Renal cortex interstitium (tissue), 11 donors: ENCODE data around the gene DCC. TPM values are rescaled to one million over a fixed set of nuclear protein-coding genes. Genes with fewer than 3 reads are reported as not detected.

Experiments
- DNase-seq, 11 donors: peaks; one replicate each; pipeline ENCODE4 v3.0.0-alpha.2; 2013; ENCODE audit warnings: low read depth in 9 of 11, low spot score in 4 of 11; ENCODE audit errors: extremely low read depth in 1 of 11
- polyA plus RNA-seq, 3 donors: library from polyadenylated mRNA; unstranded; fragments of 120-200 nt; gene quantifications; one replicate each; pipeline ENCODE4 v1.2.1, GENCODE V29; 2013; ENCODE audit not compliant: insufficient read length in 3 of 3

Gene DCC
- polyA plus RNA-seq, 3 donors, result 7.4 to 8.2 (median 7.4) TPM

DNA sequence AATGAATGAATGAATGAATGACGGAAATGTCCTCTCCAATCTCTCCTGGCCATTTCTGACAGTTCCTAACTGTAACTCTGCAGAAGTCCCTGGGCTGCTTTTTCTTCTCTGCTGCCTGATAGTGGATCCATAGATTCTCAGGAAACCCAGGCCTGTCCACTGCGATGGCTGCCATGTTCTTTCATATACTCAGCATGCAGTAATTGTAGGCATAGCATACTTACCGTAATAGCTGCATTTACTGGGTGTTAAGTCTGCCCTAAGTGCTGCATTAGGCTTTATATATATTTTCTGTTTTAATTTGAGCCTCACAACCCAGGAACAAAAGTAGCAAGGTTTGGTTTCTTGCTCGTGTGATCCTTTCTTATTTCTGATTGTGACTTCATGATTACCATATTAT, 122.9 kb downstream of the DCC start:
- no peak for DNase-seq

DNA sequence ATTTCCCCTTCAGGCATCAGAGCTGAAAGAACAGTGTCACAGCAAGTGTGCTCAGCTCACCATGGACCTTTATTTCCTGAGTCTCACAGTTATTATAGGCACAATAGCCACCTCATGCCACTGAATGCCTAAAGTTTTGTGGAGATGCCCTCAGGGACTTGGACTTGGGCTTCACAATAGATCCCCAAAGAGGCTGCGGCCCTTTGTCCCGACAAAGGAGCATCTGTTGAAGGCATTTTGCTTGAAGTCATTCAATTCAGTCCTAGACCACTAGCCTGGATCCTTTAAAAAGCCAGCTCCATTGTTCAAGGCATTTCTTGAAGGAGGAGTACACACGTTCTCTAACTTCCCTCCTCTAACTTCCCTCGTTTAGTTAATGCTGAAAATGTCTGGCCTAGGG, 125.4 kb downstream of the DCC start:
- no peak for DNase-seq

DNA sequence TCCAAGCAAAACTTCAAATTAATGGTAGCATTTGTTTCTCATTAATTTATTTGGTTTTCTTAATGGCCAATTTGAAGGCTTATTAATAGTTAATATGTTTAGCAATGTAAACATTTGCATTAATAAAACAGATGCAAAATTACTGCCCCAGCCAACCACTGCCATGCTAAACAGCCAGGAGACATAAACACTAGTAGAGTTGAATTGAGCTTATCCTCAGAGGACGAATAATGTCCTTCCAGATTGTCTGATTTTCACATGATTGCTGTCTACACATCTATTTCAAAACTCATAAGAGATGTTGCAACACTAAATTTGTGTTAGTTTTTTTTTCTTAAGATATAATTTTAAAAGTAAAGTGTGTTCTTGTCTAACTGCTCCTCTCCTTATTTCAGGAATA, 128.5 kb downstream of the DCC start:
- no peak for DNase-seq

DNA sequence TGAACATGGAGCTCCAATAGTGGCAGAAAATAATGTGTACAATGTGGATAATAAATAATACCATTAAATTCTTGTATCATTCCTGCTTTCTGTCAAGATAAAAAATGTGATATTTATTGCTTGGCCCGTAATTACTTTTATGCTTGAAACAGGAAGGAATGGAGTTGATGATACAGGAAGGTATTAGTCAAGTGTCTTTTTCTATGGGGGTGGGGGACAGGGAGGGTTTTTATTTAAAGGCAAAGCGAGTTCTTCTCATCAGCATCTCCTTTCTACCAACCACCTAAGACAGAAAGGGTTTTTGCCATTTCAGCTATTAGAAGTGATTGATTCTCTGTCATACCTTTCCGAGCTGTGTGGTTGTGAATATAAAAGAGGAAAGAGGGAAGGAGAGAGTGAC, 135.3 kb downstream of the DCC start:
- DNase-seq, result no peak

GRCh38 chr18:52481116-52481515, 141.1 kb downstream of the DCC start:
- DNase-seq, result no peak

GRCh38 chr18:52484977-52485376, 145.0 kb downstream of the DCC start:
- no peak for DNase-seq

- no peak for DNase-seq
These were observed 146.1 kb downstream of the DCC start for GRCh38 chr18:52486052-52486451.

DNA sequence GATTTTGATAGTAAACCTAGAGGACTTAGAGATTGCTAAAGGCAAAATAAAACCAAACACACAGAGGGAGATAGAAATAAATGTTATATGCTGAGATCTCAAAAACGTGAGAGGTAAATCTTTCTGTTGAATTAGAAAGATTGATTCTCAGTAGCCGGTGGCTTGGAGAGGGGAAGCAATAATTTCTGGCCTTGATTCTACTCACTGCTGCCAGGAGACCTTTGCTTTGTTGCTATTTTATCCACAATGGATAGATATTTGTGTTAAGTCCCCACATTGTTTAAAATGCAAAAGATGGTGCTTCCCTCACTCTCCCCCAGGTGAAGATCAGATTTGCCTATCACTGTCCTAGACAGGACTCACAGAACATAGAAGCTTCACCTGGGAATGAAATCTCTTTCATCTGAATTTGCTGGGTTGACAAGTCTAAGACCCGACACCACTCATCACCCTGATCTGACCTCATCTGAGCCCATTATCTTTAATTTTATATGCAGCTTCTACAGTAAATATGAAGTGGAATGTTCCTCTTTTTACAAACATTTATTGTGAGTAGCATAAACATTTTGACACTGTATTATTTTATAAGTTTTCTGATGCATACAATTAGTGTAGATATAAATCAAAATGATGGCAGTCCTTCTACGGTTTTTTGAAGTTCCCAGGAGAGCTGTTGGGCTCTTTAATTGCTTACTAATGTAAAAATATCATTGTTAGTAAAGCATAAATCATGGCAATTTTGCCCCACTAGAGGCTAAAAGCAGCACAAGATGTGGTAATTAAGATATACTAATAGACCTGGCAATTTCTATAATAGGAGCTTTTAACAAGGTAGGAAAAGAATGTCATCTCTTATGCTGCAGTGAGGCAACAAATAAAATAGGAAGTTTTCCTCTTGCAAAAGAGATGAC, 149.7 kb downstream of the DCC start:
- no peak for DNase-seq

GRCh38 chr18:52496426-52496825, 156.4 kb downstream of the DCC start:
- no peak for DNase-seq

- no peak for DNase-seq
These were observed 159.0 kb downstream of the DCC start for GRCh38 chr18:52499016-52499415.

GRCh38 chr18:52499644-52500043, 159.6 kb downstream of the DCC start:
- no peak for DNase-seq

- no peak for DNase-seq
These were observed 164.6 kb downstream of the DCC start for GRCh38 chr18:52504589-52504988.

DNA sequence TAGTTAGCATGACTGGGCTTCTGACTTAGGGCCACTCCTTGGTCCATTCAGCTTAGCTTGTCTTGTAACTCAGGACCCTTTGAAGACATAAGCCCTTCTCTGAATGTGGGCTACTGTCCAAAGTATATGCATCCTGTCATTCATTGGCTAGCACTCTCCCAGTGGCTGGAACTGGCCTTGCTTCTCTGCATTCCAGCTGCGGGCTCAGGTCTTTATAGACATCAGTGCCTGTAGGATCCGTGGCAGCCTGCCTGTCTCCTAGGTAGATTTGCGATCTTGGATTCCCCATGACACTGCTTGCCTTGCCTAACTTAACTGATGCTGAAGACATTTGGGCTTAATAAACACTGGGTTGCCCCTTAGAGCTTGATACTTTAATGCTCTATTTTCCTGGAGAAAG, 170.1 kb downstream of the DCC start:
- DNase-seq, result no peak

DNA sequence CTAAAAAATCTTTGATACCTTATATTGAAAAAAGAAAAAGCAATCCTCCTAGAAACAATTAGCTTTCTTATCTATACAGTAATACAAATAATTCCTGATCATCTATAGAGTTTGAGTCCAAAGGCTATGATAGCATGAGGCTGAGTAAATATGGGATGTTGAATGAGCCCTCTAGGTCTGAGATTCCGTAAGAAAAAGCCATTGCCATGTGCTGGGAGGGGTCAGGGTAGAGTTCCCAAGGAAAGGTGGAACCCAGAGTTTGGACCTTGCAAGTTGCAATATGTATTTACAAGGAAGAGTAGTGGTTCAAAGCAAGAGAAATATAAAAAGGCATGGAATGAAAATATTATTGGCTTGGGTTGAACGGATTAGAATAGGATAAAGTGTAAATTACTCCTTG, 178.1 kb downstream of the DCC start:
- DNase-seq, result no peak

DNA sequence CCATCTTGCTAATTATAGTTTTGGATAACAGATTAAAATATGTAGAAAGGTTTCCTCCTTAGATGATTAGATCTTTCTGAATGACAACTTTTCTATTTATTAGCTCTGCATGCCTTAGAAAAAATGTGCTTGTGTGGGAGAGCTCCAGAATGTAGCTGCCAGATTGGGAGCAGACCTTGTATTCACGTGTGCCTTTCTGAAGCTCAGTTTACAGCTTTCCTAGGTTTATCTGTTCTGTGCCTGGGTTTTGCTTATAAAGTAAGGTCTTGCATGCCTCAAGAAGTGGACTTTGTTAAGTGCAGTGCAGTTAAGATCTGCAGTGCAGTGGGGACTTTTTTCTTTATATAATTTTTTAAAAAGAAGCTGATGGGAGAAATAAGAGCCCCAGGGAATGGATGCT, 179.0 kb downstream of the DCC start:
- no peak for DNase-seq

GRCh38 chr18:52523566-52523965, 183.6 kb downstream of the DCC start:
- DNase-seq, result no peak

- no peak for DNase-seq
These were observed 191.8 kb downstream of the DCC start for GRCh38 chr18:52531836-52532235.

GRCh38 chr18:52536039-52536438, 196.0 kb downstream of the DCC start:
- DNase-seq, result no peak

- no peak for DNase-seq
These were observed 197.3 kb downstream of the DCC start for GRCh38 chr18:52537261-52537660.

- DNase-seq, result no peak
These were observed 201.1 kb downstream of the DCC start for GRCh38 chr18:52541056-52541455.

DNA sequence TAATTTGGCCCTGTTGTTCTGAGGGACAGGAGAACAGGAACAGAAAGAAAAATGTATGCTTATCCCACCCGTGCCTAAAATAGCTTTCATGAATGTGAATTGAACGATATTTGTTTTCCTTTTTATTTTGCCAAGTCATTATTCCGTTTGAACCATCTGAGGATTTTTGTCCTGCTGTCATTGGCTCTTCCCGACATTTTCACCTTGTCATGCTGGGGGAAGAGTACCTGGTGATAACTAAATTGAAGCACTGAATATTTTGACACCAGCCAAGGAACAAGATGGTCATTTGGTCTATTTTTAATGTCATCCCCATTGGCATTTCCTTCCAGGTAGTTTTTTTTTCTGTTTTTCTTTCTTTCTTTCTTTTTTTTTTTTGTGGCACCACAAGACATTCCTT, 204.1 kb downstream of the DCC start:
- no peak for DNase-seq
